GM10248 (cell line): Measurements from ENCODE around the gene THBS3.
A peak's percentile ranks its signal among the peaks of the same experiment; 100 is the strongest.

Experiments
- CTCF ChIA-PET: fragments of 300-600 bp; sonication (Branson Sonifier 250); formaldehyde crosslinking; extraction: SDS; loops from one replicate; lab custom pipeline; 2021; ENCODE audit warnings: antibody characterized with exemption; lab: Yijun Ruan, JAX
- POLR2A ChIA-PET: fragments of 350-650 bp; sonication (Branson Sonifier 250); formaldehyde crosslinking; extraction: SDS; loops from one replicate; lab custom pipeline; 2020; ENCODE audit warnings: antibody characterized with exemption; lab: Yijun Ruan, JAX
- DNase-seq: peaks from one replicate; pipeline ENCODE4 v3.0.0; 2012; ENCODE audit errors: extremely low spot score
- CTCF ChIP-seq: IDR thresholded peaks from 2 replicates; pipeline ENCODE4 v1.5.1; 2012; ENCODE audit warnings: mild to moderate bottlenecking, low read depth; ENCODE audit errors: extremely low read depth, missing control alignments, control extremely low read depth

THBS3 gene

DNA sequence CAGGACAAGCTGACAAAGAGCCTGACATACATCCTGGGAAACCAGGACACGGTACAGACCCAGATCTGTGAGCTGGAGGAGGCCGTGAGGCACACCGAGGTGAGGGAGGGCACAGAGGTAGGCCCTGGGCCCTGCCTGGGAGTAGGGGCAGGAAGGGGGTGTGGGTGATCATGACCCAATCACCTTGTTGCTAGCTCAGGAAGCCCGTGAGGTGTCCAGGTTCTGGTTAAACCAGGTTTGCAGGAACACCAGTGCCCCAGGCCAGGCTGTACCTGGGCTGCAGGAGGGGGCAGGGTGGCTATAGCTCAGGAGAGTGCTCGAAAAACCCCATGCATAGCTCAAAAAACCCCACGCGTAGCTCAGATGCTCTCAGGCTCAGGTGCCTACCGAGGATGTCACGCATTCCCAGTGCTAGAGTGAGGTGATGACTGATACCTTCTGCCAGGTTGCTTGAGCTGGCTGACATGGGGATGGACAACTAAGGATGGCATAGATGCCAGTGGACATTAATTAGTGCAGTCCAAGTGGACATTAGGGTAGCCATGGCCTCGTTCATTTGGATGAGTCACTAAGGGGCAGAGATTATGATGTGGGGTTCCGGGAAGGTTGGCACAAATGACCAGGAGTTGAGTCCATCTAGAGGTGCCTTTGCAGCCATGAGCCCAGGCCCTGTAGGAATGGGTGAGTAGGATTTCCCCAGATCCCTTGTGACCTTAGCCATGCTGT, 30.3 kb downstream of the THBS3 start:
- POLR2A ChIA-PET = no interaction called here
- CTCF ChIA-PET = interaction anchor here (0.7 to 11.6 kb wide), 14 partner anchors 9 to 207 kb away, joined by 3 to 167 read pairs (median 6); partner anchors contain the start of gene SHC1
- no peak for DNase-seq
- TF ChIP-seq CTCF = no peak

DNA sequence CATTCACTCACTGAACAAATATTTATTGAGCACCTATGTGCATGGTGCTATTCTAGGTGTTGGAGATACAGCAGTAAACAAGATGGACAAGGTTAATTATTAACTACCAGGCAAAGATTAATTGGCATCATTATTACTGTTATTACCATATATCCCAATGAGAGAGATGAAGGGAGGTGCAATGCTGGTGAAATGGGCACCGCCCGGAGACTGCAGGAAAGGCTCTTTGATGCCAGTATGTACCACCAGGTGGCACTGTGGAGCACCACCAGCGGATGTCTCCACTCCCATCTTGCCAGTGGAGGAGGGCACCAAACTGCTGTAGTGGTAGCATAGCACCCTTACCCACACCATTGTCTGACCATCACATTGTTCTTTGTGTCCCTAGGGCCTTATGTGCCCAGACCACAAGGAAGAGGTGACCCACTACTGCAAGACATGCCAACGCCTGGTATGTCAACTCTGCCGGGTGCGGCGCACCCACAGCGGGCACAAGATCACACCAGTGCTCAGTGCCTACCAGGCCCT, 31.1 kb downstream of the THBS3 start:
- POLR2A ChIA-PET = no interaction called here
- CTCF ChIA-PET = interaction anchor here (0.7 to 11.6 kb wide), 15 partner anchors 9 to 206 kb away, joined by 3 to 167 read pairs (median 9); partner anchors contain the start of genes MTX1, SHC1 and THBS3
- peak; percentile 94 for TF ChIP-seq CTCF
- DNase-seq = peak; percentile 89

- POLR2A ChIA-PET = no interaction called here
- no peak for TF ChIP-seq CTCF
- CTCF ChIA-PET = interaction anchor here (0.9 to 11.6 kb wide), 15 partner anchors 9 to 415 kb away, joined by 3 to 167 read pairs (median 8); partner anchors contain the start of genes MTX1 and THBS3
- DNase-seq = no peak
Observed at GRCh38 chr1:155175927-155176371, 31.7 kb downstream of the THBS3 start.

- no peak for TF ChIP-seq CTCF
- ChIA-PET CTCF (interaction anchor here (0.9 to 11.6 kb wide), 19 partner anchors 10 to 416 kb away, joined by 3 to 167 read pairs (median 4); partner anchors contain the start of genes MTX1 and THBS3), POLR2A (interaction anchor here (0.7 kb wide), 1 partner anchor 1317 kb away, joined by 3 read pairs; no protein-coding TSS in a partner anchor)
- no peak for DNase-seq
Observed at GRCh38 chr1:155175281-155175926, 32.3 kb downstream of the THBS3 start.

DNA sequence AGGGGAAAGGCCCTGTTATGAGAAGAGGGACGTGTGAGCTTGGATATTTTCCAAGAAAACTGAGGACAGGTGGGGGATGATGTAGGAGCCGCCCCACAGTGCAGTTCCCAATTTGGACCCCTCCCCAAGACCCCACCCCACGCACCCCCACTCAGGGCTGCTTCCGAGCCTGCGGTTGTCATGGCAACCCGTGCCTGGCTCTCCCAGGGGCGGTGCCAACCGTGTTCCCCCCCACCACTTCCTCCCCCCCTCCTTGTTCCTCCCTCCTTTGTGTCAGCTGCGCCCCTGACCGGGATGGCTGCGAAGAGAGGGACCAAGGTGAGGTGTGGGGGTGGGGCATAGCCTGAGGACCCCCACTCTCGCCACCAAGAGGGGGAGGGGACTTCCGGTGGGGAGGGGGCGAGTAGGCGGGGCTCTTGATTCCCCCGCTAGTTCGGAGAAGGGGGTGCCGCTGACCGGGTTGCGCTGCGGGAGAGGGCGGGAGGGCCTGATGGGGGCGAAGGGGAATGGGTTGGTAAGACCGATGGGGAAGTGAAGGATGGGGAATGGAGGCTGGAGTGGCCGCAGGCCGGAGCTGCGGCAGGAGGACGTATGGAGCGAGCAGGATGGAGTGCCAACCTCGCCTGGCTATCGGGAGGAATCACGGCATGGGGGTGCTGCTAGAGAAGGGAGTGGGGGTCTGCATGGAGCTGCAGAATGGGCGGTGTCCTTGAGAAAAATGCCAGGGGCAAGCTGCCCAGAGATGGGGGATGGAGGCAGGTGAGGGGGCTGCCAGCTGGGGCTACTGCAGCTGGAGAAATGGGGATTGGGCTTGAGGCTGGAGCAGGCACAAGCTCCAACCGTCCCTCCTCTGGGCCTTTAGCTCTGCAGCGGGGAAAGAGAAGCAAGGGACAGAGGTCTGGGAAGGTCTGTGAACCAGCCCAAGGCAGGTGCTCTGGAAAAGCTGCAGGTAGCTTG, 33.1 kb downstream of the THBS3 start:
- CTCF ChIA-PET = interaction anchor here (0.8 to 11.6 kb wide), 19 partner anchors 11 to 417 kb away, joined by 3 to 167 read pairs (median 6); partner anchors contain the start of genes MTX1, SLC50A1 and THBS3
- no peak for TF ChIP-seq CTCF
- POLR2A ChIA-PET = interaction anchor here (0.6 to 0.7 kb wide), 2 partner anchors 186 to 1317 kb away, joined by 3 read pairs; no protein-coding TSS in a partner anchor
- DNase-seq = no peak
